Memory B cell (primary cell): ENCODE measurements around the gene PPP1R27.

Source experiments
- ATAC-seq: fragments of 150-1000 bp; cut with Tn5 transposase; 2 replicates; pipeline ENCODE4 v1.10.0; 2021; ENCODE audit warnings: low read depth, mild to moderate bottlenecking, moderate library complexity
- DNase-seq, 2 donors: peaks; one replicate each; pipeline ENCODE4 v3.0.0; 2022; ENCODE audit warnings: low spot score in 2 of 2
- H3K27ac Mint-ChIP-seq: one replicate; pipeline ENCODE4 v1.8.0; 2022; ENCODE audit warnings: mild to moderate bottlenecking, moderate library complexity, mixed read lengths
- H3K27me3 Mint-ChIP-seq: one replicate; pipeline ENCODE4 v1.8.0; 2022; ENCODE audit warnings: mixed read lengths
- H3K36me3 Mint-ChIP-seq: one replicate; pipeline ENCODE4 v1.8.0; 2022; ENCODE audit warnings: mild to moderate bottlenecking, mixed read lengths
- H3K4me1 Mint-ChIP-seq: one replicate; pipeline ENCODE4 v1.8.0; 2022; ENCODE audit warnings: mixed read lengths
- H3K4me3 Mint-ChIP-seq: one replicate; pipeline ENCODE4 v1.8.0; 2022; ENCODE audit warnings: mild to moderate bottlenecking, moderate library complexity, mixed read lengths
- H3K9me3 Mint-ChIP-seq: one replicate; pipeline ENCODE4 v1.8.0; 2022; ENCODE audit warnings: mixed read lengths

The PPP1R27 gene

GRCh38 chr17:81852237-81852636 is 17.4 kb upstream of the PPP1R27 start:
- ATAC-seq (no peak), DNase-seq (no peak)
- Mint-ChIP-seq H3K9me3 (no peaks in the 10 kb centered on the region), H3K36me3 (peaks cover 11% of the 10 kb centered on the region), H3K4me3 (no peak overlapping the region), H3K4me1 (no peaks in the 10 kb centered on the region), H3K27ac (no peak overlapping the region), H3K27me3 (no peaks in the 10 kb centered on the region)

- H3K27me3 Mint-ChIP-seq, result no peaks in the 10 kb centered on the region
- no peak for DNase-seq
- H3K9me3 Mint-ChIP-seq, result no peaks in the 10 kb centered on the region
- no peak for ATAC-seq
- H3K4me3 Mint-ChIP-seq, result no peak overlapping the region
- peaks cover 11% of the 10 kb centered on the region for H3K36me3 Mint-ChIP-seq
- H3K27ac Mint-ChIP-seq, result no peak overlapping the region
- H3K4me1 Mint-ChIP-seq, result no peaks in the 10 kb centered on the region
Measured at GRCh38 chr17:81851423-81851822, 16.6 kb upstream of the PPP1R27 start.

GRCh38 chr17:81849457-81849856 is 14.6 kb upstream of the PPP1R27 start:
- peaks cover 17% of the 10 kb centered on the region for H3K36me3 Mint-ChIP-seq

GRCh38 chr17:81846743-81847689 is 12.2 kb upstream of the PPP1R27 start:
- H3K9me3 Mint-ChIP-seq, result no peaks in the 10 kb centered on the region
- no peaks in the 10 kb centered on the region for H3K27me3 Mint-ChIP-seq
- H3K4me3 Mint-ChIP-seq, result no peak overlapping the region
- no peak for DNase-seq
- H3K27ac Mint-ChIP-seq, result no peak overlapping the region
- ATAC-seq, result no peak
- no peaks in the 10 kb centered on the region for H3K4me1 Mint-ChIP-seq
- peaks cover 11% of the 10 kb centered on the region for H3K36me3 Mint-ChIP-seq

More at GRCh38 chr17:81849457-81849856, 14.6 kb upstream of the PPP1R27 start:
- ATAC-seq, result no peak
- no peak for DNase-seq
- H3K4me3 Mint-ChIP-seq, result no peak overlapping the region
- no peak overlapping the region for H3K27ac Mint-ChIP-seq
- H3K9me3 Mint-ChIP-seq, result no peaks in the 10 kb centered on the region
- no peaks in the 10 kb centered on the region for H3K4me1 Mint-ChIP-seq
- no peaks in the 10 kb centered on the region for H3K27me3 Mint-ChIP-seq

GRCh38 chr17:81845881-81846742 is 11.3 kb upstream of the PPP1R27 start:
- Mint-ChIP-seq H3K27ac (no peak overlapping the region), H3K4me3 (no peak overlapping the region), H3K36me3 (peaks cover 7% of the 10 kb centered on the region), H3K9me3 (no peaks in the 10 kb centered on the region), H3K27me3 (no peaks in the 10 kb centered on the region), H3K4me1 (no peaks in the 10 kb centered on the region)
- no peak for ATAC-seq
- DNase-seq, result no peak

- ATAC-seq (no peak), DNase-seq (no peak)
- H3K4me1 Mint-ChIP-seq, result no peaks in the 10 kb centered on the region
- no peak overlapping the region for H3K27ac Mint-ChIP-seq
- H3K9me3 Mint-ChIP-seq, result no peaks in the 10 kb centered on the region
- H3K36me3 Mint-ChIP-seq, result peaks cover 7% of the 10 kb centered on the region
- no peaks in the 10 kb centered on the region for H3K27me3 Mint-ChIP-seq
- H3K4me3 Mint-ChIP-seq, result no peak overlapping the region
Measured at GRCh38 chr17:81845361-81845760, 10.5 kb upstream of the PPP1R27 start.

- DNase-seq (no peak), ATAC-seq (no peak)
- Mint-ChIP-seq H3K27me3 (no peaks in the 10 kb centered on the region), H3K4me1 (no peaks in the 10 kb centered on the region), H3K9me3 (no peaks in the 10 kb centered on the region), H3K36me3 (peaks cover 7% of the 10 kb centered on the region), H3K27ac (no peak overlapping the region), H3K4me3 (no peak overlapping the region)
Measured at GRCh38 chr17:81844887-81845286, 10.0 kb upstream of the PPP1R27 start.

- Mint-ChIP-seq H3K36me3 (peaks cover 7% of the 10 kb centered on the region), H3K4me3 (no peak overlapping the region), H3K9me3 (no peaks in the 10 kb centered on the region), H3K4me1 (no peaks in the 10 kb centered on the region), H3K27ac (no peak overlapping the region), H3K27me3 (no peaks in the 10 kb centered on the region)
- no peak for DNase-seq
- ATAC-seq, result no peak
Measured at GRCh38 chr17:81844327-81844851, 9.5 kb upstream of the PPP1R27 start.

- Mint-ChIP-seq H3K4me3 (no peak overlapping the region), H3K27me3 (no peaks in the 10 kb centered on the region), H3K36me3 (peaks cover 7% of the 10 kb centered on the region), H3K4me1 (no peaks in the 10 kb centered on the region), H3K27ac (no peak overlapping the region), H3K9me3 (no peaks in the 10 kb centered on the region)
- DNase-seq (no peak), ATAC-seq (no peak)
Measured at GRCh38 chr17:81843713-81844326, 9.0 kb upstream of the PPP1R27 start.

- peaks cover 7% of the 10 kb centered on the region for H3K36me3 Mint-ChIP-seq
- H3K4me1 Mint-ChIP-seq, result no peaks in the 10 kb centered on the region
- H3K27me3 Mint-ChIP-seq, result no peaks in the 10 kb centered on the region
- no peaks in the 10 kb centered on the region for H3K9me3 Mint-ChIP-seq
- ATAC-seq, result no peak
- no peak overlapping the region for H3K27ac Mint-ChIP-seq
- DNase-seq, result no peak
- H3K4me3 Mint-ChIP-seq, result no peak overlapping the region
Measured at GRCh38 chr17:81842725-81843504, 8.1 kb upstream of the PPP1R27 start.

- no peak for DNase-seq
- Mint-ChIP-seq H3K27me3 (no peaks in the 10 kb centered on the region), H3K4me1 (no peaks in the 10 kb centered on the region), H3K36me3 (peaks cover 7% of the 10 kb centered on the region), H3K4me3 (no peak overlapping the region), H3K9me3 (no peaks in the 10 kb centered on the region), H3K27ac (no peak overlapping the region)
- ATAC-seq, result no peak
Measured at GRCh38 chr17:81842378-81842724, 7.5 kb upstream of the PPP1R27 start.

- H3K27ac Mint-ChIP-seq, result no peak overlapping the region
- H3K27me3 Mint-ChIP-seq, result no peaks in the 10 kb centered on the region
- peaks cover 7% of the 10 kb centered on the region for H3K36me3 Mint-ChIP-seq
- H3K9me3 Mint-ChIP-seq, result no peaks in the 10 kb centered on the region
- no peak overlapping the region for H3K4me3 Mint-ChIP-seq
- H3K4me1 Mint-ChIP-seq, result no peaks in the 10 kb centered on the region
- ATAC-seq (no peak), DNase-seq (no peak)
Measured at GRCh38 chr17:81841866-81842265, 7.0 kb upstream of the PPP1R27 start.
